GM21737 (cell line): ENCODE measurements around the gene ZNF791.
"Not testable (repeated sequence)": the region's sequence is repeated elsewhere in the genome, so short reads cannot be mapped to it uniquely, and the experiment has no call there.

Source experiments
- ATAC-seq: cut with Tn5 transposase; IDR thresholded peaks from one replicate; pipeline ENCODE4 v1.9.1; 2021; ENCODE audit warnings: mild to moderate bottlenecking, moderate library complexity; ENCODE audit not compliant: unreplicated experiment

Gene ZNF791

DNA sequence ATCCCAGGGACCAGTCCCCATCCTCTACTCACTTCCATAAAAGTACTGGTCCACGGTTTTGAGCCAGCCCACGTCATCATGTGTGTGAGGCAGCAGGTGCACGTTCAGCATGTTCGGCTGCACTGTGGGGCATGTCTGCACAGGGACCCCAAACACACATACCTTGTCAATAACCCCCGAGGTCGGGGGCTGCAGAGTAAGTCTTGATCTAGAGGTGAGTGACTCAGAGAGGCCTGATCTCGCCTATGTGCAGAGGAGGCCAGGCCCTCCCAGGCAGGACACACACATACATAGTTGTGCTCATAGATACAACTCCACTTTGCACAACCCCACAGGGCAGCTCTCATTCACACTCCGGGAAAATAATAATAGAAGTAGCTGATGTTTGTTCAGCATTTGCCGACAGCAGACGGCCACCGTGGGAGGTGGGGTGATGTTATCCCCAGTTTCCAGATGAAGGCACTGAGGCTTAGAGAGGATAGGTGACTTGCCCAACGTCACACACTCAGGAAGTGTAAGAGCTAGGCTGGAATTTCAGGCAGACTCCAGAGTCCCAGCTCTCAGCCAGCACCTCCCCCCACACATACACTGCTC, 55.0 kb downstream of the ZNF791 start:
- no peak for ATAC-seq

DNA sequence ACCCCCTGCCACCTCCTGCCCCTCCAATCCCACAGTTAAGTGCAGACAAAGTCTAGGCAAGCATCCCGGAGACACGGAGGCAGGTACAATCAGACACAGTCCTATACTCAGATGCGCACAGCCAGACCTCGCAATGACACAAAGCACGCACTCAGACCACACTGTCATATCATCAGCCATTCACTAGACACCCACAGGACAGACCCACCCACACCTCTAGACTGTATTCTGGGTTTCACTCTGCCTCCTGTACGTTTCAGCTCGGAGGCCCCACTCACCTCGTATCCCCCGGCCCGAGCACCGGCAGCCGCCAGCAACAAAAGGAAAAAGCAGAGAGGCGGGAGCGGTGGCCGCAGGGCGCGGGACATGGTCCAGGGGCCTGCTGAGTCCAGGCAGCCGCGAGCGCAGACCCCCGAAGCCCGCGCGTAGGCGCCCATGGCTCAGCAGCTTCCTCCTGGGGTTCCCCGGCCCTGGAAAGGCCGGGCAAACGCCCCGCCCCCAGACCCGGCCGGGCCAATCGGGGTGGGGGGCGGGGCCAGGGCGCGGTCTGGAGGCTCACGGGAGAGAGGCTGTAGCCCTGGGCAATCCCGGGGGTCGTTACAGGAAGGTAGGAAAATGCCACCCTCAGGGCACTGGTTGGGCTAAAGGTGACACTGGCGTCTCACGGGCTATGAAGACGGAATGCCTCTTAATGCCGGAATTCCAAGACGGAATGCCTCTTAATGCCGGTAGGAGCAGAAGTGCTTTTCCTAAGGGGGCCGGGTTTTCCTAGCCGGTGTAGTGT, 55.7 kb downstream of the ZNF791 start, which contains the start of the genes MAN2B1 and WDR83:
MAN2B1 (minus strand) TSS at position 478 of the 784 bp plus-strand sequence; CDS start at position 437, 41 bp downstream.
WDR83 (plus strand) TSS at position 543 of the 784 bp plus-strand sequence. CDS start 2,984 bp downstream, outside the sequence.
- no peak for ATAC-seq

DNA sequence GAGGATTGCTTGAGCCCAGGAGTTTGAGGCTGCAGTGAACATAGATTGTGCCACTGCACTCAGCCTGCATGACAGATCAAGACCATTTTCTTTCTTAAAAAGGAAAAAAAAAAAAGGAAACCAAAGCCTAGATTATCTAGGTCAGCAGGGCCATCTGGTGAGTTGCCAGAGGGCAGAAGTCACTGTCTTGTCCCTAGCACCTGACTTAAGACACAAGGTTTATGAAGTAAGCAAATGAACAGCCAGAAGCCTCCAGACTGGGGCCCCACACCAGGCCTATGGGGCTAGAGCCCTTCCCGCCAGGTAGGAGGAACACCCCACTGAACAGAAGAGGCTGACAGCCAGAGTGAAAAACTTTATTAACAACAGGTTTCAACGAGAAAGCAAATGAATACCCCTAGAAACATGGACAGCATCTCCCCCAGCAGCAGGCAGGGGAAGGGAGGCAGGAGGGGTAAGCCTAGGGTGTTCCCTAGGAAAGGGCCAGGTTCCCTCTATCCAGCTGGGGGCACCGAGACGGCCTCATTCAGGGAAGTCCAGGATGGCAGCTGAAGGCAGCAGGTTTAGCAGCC, 57.1 kb downstream of the ZNF791 start:
- no peak for ATAC-seq

DNA sequence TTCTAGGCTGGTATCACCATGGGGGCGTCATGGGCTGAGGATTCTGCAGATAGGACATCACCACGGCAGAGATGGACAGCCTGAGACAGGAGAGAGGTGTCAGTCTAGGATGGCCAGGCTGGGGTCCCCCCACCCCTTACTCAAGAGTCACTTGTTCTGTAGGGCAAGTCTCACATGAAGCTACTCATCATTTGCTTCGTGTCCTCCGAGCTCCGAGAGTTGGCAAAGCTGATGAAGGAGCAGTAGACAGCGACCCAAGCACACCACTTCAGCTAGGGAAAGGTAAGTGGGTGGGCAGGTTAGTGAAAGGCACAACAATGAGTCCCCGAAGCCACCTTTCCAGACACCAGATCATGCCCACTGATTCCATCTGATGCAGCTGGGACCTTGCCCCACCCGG, 57.6 kb downstream of the ZNF791 start:
- ATAC-seq: no peak

DNA sequence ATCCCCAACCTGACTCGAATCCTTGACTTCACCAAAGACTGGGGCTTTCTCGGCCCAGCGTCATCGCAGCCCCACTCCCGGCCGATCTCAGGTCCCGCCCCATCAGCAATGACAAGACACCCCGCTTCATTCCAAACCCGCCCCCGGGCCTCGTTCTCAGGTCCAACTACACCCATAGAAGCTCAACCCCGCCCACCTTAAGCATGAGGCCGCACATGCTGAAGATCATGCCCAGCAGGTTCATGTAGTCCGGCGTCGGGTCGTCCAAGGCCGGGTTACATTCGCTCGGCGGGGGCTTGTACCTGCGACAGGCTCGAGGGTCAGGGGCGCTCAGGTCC, 58.2 kb downstream of the ZNF791 start:
- no peak for ATAC-seq

DNA sequence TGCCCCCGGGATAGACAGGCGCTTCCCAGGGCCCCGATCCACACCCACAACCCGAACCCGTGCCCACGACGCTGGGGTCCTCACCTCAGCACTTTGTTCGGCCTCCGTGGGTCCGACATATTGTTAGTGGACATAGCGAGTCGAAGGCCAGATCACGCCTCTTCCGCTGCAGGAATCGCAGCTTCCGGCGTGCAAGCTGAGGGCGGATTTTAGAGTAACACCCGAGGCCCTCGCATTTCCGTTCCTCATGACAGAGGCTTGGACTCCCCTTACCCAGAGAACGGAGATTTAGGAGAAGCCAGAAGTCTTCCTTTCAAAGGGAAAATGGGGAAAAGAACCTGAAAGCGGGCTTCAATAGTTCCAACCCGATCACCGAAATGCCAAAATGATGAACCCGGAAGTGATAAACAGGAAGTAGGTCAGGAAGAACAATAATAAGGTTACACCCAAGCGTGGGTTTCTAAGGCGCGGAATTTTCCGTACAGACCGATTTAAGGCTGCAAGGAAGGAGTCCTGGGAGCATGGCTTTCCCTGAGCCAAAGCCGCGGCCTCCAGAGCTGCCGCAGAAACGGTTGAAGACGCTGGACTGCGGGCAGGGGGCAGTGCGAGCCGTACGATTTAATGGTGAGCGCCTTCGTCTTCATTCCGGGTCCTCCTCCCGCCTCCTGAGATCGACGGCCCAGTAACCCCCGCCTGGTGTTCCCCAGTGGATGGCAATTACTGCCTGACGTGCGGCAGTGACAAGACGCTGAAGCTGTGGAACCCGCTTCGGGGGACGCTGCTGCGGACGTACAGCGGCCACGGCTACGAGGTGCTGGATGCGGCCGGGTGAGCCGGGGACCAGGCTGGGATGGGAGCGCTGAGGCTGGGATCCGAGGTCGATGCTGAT, 58.8 kb downstream of the ZNF791 start:
- no peak for ATAC-seq

DNA sequence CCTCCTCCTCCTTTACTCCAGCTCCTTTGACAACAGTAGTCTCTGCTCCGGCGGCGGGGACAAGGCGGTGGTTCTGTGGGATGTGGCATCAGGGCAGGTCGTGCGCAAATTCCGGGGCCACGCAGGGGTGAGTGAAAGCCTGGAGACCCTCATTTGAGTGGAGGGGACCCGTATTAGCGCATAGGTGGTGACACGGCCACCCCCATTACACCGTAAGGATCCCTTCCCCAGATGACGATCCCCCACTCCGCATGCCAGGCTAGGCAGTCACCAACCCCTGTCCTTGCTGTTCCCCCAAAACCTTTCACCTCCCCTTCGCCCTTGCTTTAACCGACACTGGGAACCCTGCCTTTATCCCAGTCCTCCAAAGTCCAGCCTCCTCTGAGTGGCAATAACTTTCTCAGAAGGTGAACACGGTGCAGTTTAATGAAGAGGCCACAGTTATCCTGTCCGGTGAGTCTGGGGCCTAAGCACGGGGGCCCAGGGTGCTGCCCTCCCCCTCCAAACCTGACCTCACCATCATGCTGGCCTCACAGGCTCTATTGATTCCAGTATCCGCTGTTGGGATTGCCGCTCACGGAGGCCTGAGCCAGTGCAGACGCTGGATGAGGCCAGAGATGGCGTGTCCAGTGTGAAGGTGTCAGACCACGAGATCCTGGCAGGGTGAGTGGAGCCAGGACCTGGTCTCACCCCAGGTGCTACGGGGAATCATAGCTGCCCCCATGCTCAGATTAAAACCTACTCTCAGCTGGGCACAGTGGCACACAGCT, 59.6 kb downstream of the ZNF791 start:
- no peak for ATAC-seq

DNA sequence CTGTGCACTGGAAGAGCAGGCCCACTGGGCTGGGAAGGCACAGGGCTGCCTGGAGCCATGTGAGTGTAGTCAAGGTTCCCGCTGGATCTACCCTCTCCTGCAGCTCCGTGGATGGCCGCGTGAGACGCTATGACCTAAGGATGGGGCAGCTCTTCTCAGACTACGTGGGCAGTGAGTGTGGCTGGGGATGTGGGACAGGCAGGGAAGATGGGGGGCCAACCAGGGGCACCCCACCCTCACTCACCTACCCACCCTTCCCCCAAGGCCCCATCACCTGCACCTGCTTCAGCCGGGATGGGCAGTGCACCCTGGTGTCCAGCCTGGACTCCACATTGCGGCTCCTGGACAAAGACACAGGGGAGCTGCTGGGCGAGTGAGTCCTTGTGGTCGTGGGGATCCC, 62.0 kb downstream of the ZNF791 start:
- ATAC-seq: no peak

DNA sequence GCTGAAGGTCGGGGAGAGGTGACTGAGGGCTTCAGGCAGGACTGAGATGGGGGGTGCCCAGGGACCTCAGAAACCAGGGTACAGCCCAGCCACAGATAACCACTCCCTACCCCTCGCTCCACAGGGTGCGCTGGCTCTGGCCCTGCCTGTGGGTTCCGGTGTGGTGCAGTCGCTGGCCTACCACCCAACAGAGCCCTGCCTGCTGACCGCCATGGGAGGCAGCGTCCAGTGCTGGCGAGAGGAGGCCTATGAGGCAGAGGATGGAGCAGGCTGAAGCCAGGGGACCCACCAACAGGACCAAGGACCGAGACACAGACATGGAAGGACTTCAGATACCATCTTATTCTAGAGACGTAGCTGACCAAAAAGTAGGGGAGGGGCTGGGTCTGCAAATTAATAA, 64.7 kb downstream of the ZNF791 start:
- no peak for ATAC-seq

DNA sequence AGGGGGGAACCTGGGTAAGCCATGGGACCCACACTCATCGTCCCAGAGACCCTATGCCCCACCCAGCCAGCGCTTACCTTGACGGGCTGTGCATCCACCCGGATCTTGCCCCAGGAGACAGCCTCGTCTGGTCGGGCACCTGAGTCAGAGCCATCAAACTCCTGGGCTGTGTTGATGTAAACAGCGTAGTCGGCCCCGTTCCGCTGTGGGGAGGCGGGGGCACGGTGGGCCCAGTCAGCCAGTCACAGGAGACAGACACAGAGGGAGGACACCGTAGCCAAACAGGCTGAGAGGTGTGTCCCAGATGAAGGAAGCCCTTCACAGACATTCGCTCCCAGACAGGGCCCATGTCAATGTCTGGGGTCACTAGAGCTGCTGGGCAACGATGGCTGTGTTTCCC, 65.2 kb downstream of the ZNF791 start:
- no peak for ATAC-seq

DNA sequence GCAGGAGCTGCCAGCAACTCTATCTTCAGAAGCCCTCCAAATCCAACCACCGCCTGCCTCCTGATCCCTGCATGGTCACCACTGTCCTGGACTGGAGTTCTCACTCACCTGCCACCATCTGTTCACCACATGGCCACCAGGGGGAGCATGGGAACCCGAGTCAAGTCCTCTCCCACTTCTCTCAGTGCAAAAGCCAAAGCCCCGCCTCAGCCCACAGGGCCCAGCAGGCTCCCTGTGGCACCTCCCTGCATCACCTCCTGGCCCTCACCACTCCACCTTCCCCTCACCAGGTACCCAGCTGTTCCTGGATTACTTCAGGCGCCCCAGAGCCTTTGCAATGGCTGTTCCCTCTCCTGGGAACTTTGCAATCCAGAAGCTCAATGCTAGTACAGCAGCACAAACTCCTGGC, 65.7 kb downstream of the ZNF791 start:
- ATAC-seq: no peak

DNA sequence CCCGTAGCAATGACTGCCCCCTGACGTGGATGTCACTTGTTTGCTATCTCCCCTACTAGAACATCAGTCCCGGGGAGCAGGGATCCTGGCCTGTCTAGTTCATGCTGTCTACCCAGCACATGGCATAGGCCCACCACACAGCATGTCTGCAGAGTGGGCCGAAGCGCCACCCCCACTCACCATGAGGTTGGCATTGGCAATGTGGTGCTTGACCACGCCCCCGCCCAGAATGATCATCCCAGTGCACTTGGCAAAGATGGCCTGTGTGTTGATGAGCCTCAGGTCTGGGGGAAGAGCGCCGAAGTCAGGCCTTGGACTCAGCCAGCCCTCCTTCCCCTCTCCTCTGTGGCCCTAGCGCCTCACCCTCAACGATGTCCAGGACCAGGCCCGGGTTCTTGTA, 66.2 kb downstream of the ZNF791 start:
- ATAC-seq: no peak

DNA sequence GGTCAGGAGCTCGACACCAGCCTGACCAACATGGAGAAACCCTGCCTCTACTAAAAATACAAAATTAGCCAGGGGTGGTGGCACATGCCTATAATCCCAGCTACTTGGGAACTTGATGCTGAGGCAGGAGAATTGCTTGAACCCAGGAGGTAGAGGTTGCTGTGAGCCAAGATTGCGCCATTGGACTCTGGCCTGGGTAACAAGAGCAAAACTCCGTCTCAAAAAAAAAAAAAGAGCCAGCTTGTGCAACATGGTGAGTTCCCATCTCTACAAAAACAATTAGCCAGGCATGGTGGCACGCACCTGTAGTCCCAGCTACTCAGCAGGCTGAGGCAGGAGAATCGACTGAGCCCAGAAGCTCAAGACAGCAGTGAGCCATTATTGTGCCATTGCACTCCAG, 67.3 kb downstream of the ZNF791 start:
- not testable (repeated sequence) for ATAC-seq

DNA sequence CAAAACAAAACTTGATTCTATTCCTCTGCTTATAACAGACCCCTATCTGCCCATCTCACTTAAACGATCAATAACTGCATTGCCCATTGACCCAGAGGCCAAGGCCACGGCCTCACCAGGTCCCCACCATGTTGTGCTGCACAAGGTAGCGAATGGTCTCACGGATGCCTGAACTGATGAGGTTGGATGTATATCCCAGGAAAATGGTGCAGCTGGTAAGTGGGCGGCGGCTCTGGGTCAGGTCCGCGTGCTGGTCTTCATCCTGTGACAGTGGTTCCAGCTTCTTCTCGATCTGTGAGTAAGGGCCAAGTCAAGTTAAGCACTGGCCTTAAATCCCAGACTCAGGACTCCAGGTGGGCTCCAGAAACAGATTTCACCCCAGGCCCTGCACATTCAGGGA, 69.3 kb downstream of the ZNF791 start:
- no peak for ATAC-seq

DNA sequence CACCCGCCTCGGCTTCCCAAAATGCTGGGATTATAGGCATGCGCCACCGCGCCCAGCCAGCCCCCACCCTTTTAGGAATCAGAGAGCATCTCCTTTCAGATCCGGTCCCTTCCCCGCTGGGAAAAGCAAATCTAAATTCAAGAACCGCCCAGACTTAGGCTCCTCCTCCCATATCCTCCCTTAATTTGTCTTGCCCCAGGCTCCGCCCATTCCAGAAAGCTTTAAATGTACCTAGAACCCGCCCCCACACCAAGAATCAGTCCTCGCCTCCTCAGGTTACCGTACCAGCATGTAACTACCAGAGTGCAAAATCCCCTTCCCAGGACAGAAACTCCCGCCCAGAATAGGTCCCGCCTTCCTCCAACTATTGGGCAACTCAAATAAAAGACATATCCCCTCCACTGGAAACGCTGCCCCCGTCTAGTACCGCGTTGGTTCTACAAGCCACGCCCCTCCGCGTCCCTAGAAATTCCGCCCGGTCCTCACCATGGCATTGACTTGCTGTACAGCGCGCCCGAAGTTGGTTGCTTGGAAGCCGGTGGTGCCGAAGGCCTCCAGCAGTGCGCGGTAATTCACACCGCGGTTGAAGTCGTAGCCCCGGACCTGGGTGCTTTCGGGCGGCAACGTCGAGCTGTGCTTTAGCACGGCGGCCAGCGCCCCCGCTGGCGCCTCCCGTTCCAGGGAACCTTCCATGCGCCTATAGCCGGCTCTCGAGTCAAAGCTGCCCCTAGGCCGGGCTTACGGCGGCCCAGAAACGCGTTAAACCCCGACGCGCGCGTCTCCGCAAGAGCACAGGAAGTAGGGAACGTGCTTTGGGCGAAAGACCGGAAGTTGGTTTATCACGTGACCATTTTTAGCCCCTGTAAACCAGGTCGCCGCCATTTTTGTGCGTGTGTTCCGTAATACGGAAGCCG, 70.6 kb downstream of the ZNF791 start, which contains the start of gene DHPS:
DHPS (minus strand) TSS at position 807 of the 914 bp plus-strand sequence; CDS start at position 693, 114 bp downstream.
- ATAC-seq: peak; percentile 62
